ENCODE data around the gene RPS6KA2.

RPS6KA2 gene

GRCh38 chr6:166671434-166672081 is 44.5 kb upstream of the RPS6KA2 start:
- no peak overlapping the region for H3K4me3 ChIP-seq (ENCODE audit: low read depth, low read length)
- TF ChIP-seq CTCF (IDR thresholded peaks at IDR 0.05; ENCODE audit: low read depth, low read length, missing control alignments), result no peak
- DNase-seq (ENCODE audit: low read depth), result no peak

GRCh38 chr6:166670894-166671293 is 43.8 kb upstream of the RPS6KA2 start:
- H3K4me3 ChIP-seq (ENCODE audit: low read depth, low read length), result no peak overlapping the region
- no peak for TF ChIP-seq CTCF (IDR thresholded peaks at IDR 0.05; ENCODE audit: low read depth, low read length, missing control alignments)
- no peak for DNase-seq (ENCODE audit: low read depth)

GRCh38 chr6:166670013-166670412 is 43.0 kb upstream of the RPS6KA2 start:
- DNase-seq (ENCODE audit: low read depth), result no peak
- H3K4me3 ChIP-seq (ENCODE audit: low read depth, low read length), result no peak overlapping the region
- TF ChIP-seq CTCF (IDR thresholded peaks at IDR 0.05; ENCODE audit: low read depth, low read length, missing control alignments), result no peak

GRCh38 chr6:166667796-166668610 is 41.0 kb upstream of the RPS6KA2 start:
- DNase-seq (ENCODE audit: low read depth), result no peak
- no peak overlapping the region for H3K4me3 ChIP-seq (ENCODE audit: low read depth, low read length)
- TF ChIP-seq CTCF (IDR thresholded peaks at IDR 0.05; ENCODE audit: low read depth, low read length, missing control alignments), result no peak

GRCh38 chr6:166664135-166664534 is 37.1 kb upstream of the RPS6KA2 start:
- DNase-seq (ENCODE audit: low read depth), result no peak
- no peak overlapping the region for H3K4me3 ChIP-seq (ENCODE audit: low read depth, low read length)
- TF ChIP-seq CTCF (IDR thresholded peaks at IDR 0.05; ENCODE audit: low read depth, low read length, missing control alignments), result no peak

GRCh38 chr6:166663568-166663967 is 36.5 kb upstream of the RPS6KA2 start:
- TF ChIP-seq CTCF (IDR thresholded peaks at IDR 0.05; ENCODE audit: low read depth, low read length, missing control alignments), result no peak
- no peak overlapping the region for H3K4me3 ChIP-seq (ENCODE audit: low read depth, low read length)
- DNase-seq (ENCODE audit: low read depth), result no peak

Data from GM12864 (cell line).